K562 (cell line): ENCODE measurements around the gene DEFB114. TPM values are rescaled to one million over a fixed set of nuclear protein-coding genes. Genes with fewer than 3 reads are reported as not detected.

Experiments
- NEUROD1 ChIP-seq: fragments of 150-350 bp; IDR thresholded peaks from 2 replicates; pipeline ENCODE4 v1.6.1; 2014; ENCODE audit warnings: borderline replicate concordance, low read length, low read depth; ENCODE audit not compliant: partially characterized antibody
- POLR2B ChIP-seq: fragments of 450-650 bp; IDR thresholded peaks from 2 replicates; pipeline ENCODE4 v1.6.1; 2018; ENCODE audit warnings: low read depth; ENCODE audit not compliant: partially characterized antibody
- polyA plus RNA-seq, 8 experiments: library from polyadenylated mRNA; depleted of rRNA in 4 of 8; stranded (reverse) in 5 of 8; unstranded in 3 of 8; fragments of >200 nt; fragmentation: Nextera tagmentation in 2 of 8; fragmentation: Illumina TruSeq in 1 of 8; extraction: Ambion mirVana in 2 of 8; extraction: Trizol in 1 of 8; gene quantifications; 2 replicates each; pipeline versions ENCODE4 v1.2.1 to v1.2.3, GENCODE V29; 2011 to 2014; ENCODE audit warnings: inconsistent platforms in 1 of 8, missing spikeins in 1 of 8
- total RNA-seq, 7 experiments: library from RNA; depleted of rRNA in 6 of 7; stranded (reverse); fragments of >200 nt in 6 of 7; fragmentation: Illumina TruSeq in 2 of 7; extraction: Trizol in 2 of 7; gene quantifications; 2 replicates each; pipeline versions ENCODE4 v1.2.1 to v1.2.3, GENCODE V29; 2011 to 2021; ENCODE audit warnings: low replicate concordance in 1 of 7
- TF ChIP-seq, protein P1 (sequence below), 2 experiments: fragments of 450-650 bp in 1 of 2; sonication (generic) in 1 of 2; formaldehyde crosslinking in 1 of 2; IDR thresholded peaks; 2 replicates each; pipeline versions ENCODE4 v1.7.1 to v1.9.0; 2016 to 2022; ENCODE audit warnings: inconsistent platforms in 1 of 2, mild to moderate bottlenecking in 1 of 2, missing genetic modification reagents in 1 of 2
- TF ChIP-seq, protein P2 (sequence below): fragments of 250-450 bp; sonication (Bioruptor Pico); IDR thresholded peaks from 2 replicates; pipeline ENCODE4 v1.9.0; 2021; ENCODE audit warnings: mild to moderate bottlenecking
- TF ChIP-seq, protein P3 (sequence below): fragments of 250-450 bp; sonication (Bioruptor Pico); IDR thresholded peaks from 2 replicates; pipeline ENCODE4 v1.5.0; 2021

Gene DEFB114
- total and polyA plus RNA-seq, 9 of the 15 experiments (the other 6 are each of a cell fraction or from before 2014, with no cell fraction given): not detected

DNA sequence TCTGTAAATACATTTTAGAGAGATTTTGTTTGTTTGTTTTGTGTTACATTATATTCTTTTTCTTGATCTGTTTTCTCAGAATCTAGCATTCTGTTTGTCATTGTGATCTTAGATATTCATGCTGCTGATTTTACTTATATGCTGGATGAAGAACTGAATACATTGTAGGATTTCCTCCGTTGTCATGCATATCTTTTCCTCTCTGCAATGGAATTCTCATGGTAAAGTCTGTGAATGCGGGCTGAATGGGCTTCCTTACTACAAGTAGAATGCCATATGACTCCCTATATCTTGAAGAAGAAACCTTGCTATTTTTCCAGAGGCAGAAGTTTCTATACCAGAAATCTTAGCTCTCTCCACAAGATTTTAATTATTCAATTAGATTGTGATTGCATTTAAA, 2.4 kb upstream of the DEFB114 start (continued):
- TF ChIP-seq, protein P1, sequence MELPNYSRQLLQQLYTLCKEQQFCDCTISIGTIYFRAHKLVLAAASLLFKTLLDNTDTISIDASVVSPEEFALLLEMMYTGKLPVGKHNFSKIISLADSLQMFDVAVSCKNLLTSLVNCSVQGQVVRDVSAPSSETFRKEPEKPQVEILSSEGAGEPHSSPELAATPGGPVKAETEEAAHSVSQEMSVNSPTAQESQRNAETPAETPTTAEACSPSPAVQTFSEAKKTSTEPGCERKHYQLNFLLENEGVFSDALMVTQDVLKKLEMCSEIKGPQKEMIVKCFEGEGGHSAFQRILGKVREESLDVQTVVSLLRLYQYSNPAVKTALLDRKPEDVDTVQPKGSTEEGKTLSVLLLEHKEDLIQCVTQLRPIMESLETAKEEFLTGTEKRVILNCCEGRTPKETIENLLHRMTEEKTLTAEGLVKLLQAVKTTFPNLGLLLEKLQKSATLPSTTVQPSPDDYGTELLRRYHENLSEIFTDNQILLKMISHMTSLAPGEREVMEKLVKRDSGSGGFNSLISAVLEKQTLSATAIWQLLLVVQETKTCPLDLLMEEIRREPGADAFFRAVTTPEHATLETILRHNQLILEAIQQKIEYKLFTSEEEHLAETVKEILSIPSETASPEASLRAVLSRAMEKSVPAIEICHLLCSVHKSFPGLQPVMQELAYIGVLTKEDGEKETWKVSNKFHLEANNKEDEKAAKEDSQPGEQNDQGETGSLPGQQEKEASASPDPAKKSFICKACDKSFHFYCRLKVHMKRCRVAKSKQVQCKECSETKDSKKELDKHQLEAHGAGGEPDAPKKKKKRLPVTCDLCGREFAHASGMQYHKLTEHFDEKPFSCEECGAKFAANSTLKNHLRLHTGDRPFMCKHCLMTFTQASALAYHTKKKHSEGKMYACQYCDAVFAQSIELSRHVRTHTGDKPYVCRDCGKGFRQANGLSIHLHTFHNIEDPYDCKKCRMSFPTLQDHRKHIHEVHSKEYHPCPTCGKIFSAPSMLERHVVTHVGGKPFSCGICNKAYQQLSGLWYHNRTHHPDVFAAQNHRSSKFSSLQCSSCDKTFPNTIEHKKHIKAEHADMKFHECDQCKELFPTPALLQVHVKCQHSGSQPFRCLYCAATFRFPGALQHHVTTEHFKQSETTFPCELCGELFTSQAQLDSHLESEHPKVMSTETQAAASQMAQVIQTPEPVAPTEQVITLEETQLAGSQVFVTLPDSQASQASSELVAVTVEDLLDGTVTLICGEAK (IDR thresholded peaks at IDR 0.05): no peak
- TF ChIP-seq, protein P1 (CRISPR knock-in tag; IDR thresholded peaks at IDR 0.05): no peak
- TF ChIP-seq POLR2B (no peak), NEUROD1 (no peak)
- TF ChIP-seq, protein P2, sequence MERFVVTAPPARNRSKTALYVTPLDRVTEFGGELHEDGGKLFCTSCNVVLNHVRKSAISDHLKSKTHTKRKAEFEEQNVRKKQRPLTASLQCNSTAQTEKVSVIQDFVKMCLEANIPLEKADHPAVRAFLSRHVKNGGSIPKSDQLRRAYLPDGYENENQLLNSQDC (CRISPR knock-in tag): no peak
- TF ChIP-seq, protein P3, sequence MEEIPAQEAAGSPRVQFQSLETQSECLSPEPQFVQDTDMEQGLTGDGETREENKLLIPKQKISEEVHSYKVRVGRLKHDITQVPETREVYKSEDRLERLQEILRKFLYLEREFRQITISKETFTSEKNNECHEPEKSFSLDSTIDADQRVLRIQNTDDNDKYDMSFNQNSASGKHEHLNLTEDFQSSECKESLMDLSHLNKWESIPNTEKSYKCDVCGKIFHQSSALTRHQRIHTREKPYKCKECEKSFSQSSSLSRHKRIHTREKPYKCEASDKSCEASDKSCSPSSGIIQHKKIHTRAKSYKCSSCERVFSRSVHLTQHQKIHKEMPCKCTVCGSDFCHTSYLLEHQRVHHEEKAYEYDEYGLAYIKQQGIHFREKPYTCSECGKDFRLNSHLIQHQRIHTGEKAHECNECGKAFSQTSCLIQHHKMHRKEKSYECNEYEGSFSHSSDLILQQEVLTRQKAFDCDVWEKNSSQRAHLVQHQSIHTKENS (CRISPR knock-in tag): no peak
- TF ChIP-seq, all 486 proteins: peak for 0
